Uterus (tissue), 4 donors: ENCODE results near the gene SCFD2. TPM values are rescaled to one million over a fixed set of nuclear protein-coding genes. Genes with fewer than 3 reads are reported as not detected.

Source experiments
- DNase-seq, 2 donors: peaks; one replicate each; pipeline ENCODE4 v3.0.0-alpha.2; 2019 to 2020
- H3K27ac ChIP-seq, 2 donors: fragments of 200-600 bp; sonication (generic); 1 replicate in 1 of 2; 2 replicates in 1 of 2; pipeline ENCODE4 v1.5.1; 2016 to 2018
- H3K27me3 ChIP-seq, 2 donors: fragments of 200-600 bp; sonication (generic); one replicate each; pipeline ENCODE4 v1.5.1; 2018 to 2019; ENCODE audit warnings: control low read depth in 1 of 2
- H3K36me3 ChIP-seq, 2 donors: fragments of 200-600 bp; sonication (generic); one replicate each; pipeline ENCODE4 v1.5.1; 2019; ENCODE audit warnings: control low read depth in 1 of 2
- H3K4me1 ChIP-seq, 2 donors: fragments of 200-600 bp; sonication (generic); one replicate each; pipeline ENCODE4 v1.5.1; 2018 to 2019; ENCODE audit warnings: control low read depth in 1 of 2
- H3K4me3 ChIP-seq, 2 donors: fragments of 200-600 bp; sonication (generic); 1 replicate in 1 of 2; 2 replicates in 1 of 2; pipeline ENCODE4 v1.5.1; 2018 to 2019; ENCODE audit warnings: mild to moderate bottlenecking in 1 of 2
- H3K9me3 ChIP-seq, 2 donors: fragments of 200-600 bp; sonication (generic); one replicate each; pipeline ENCODE4 v1.5.1; 2019; ENCODE audit warnings: control low read depth in 1 of 2
- CTCF ChIP-seq, 4 experiments: fragments of 200-600 bp in 2 of 4; fragments of 450-650 bp in 2 of 4; sonication (generic) in 2 of 4; IDR thresholded peaks; one replicate each; pipeline ENCODE4 v1.5.1; 2016 to 2019; ENCODE audit warnings: antibody characterized with exemption in 4 of 4, mild to moderate bottlenecking in 2 of 4, moderate library complexity in 1 of 4
- POLR2A ChIP-seq, 2 donors: fragments of 450-650 bp; IDR thresholded peaks; one replicate each; pipeline ENCODE4 v1.6.1; 2016; ENCODE audit warnings: antibody characterized with exemption in 2 of 2, mild to moderate bottlenecking in 1 of 2, moderate library complexity in 1 of 2
- intact Hi-C: fragments of 100-400 bp; cut with DNase I; formaldehyde crosslinking; loops from one replicate; pipeline ENCODE4 v1.15.1; 2023; ENCODE audit warnings: low total_unique reads
- total RNA-seq, 4 donors: library from RNA; depleted of rRNA in 3 of 4; stranded (reverse); fragments of >200 nt in 3 of 4; gene quantifications; one replicate each; pipeline versions ENCODE4 v1.1.0 to v1.2.4, GENCODE V29; 2014 to 2023
- donor health status: DM: yes; HTN: yes; CAD: no.

The SCFD2 gene
- total RNA-seq, 4 donors from 2014 or later: 19.6 to 36.2 (median 24.5) TPM

GRCh38 chr4:52907510-52907909 lies 458.4 kb downstream of the SCFD2 start:
- Histone ChIP-seq H3K36me3 (no peaks in the 10 kb centered on the region), H3K27ac (no peak overlapping the region), H3K4me1 (no peaks in the 10 kb centered on the region), H3K9me3 (no peaks in the 10 kb centered on the region), H3K4me3 (no peak overlapping the region), H3K27me3 (no peaks in the 10 kb centered on the region)
- DNase-seq: no peak
- intact Hi-C loops: no loop called here
- TF ChIP-seq CTCF (IDR thresholded peaks at IDR 0.05) (no peak), POLR2A (IDR thresholded peaks at IDR 0.05) (no peak)

- TF ChIP-seq CTCF (IDR thresholded peaks at IDR 0.05) (no peak), POLR2A (IDR thresholded peaks at IDR 0.05) (no peak)
- intact Hi-C loops: no loop called here
- no peaks in the 10 kb centered on the region for H3K4me1 ChIP-seq
Measured at GRCh38 chr4:52904421-52904820, 461.4 kb downstream of the SCFD2 start.

GRCh38 chr4:52903273-52903672 lies 462.6 kb downstream of the SCFD2 start:
- no peaks in the 10 kb centered on the region for H3K4me1 ChIP-seq
- H3K36me3 ChIP-seq: no peaks in the 10 kb centered on the region
- TF ChIP-seq CTCF (IDR thresholded peaks at IDR 0.05): no peak
- TF ChIP-seq POLR2A (IDR thresholded peaks at IDR 0.05): no peak
- no peak overlapping the region for H3K4me3 ChIP-seq
- DNase-seq: no peak
- intact Hi-C loops: no loop called here
- H3K27me3 ChIP-seq: no peaks in the 10 kb centered on the region
- H3K27ac ChIP-seq: no peak overlapping the region
- no peaks in the 10 kb centered on the region for H3K9me3 ChIP-seq

More at GRCh38 chr4:52904421-52904820, 461.4 kb downstream of the SCFD2 start:
- Histone ChIP-seq H3K9me3 (no peaks in the 10 kb centered on the region), H3K36me3 (no peaks in the 10 kb centered on the region), H3K27me3 (no peaks in the 10 kb centered on the region), H3K27ac (no peak overlapping the region), H3K4me3 (no peak overlapping the region)
- no peak for DNase-seq

- H3K4me1 ChIP-seq: no peaks in the 10 kb centered on the region
- intact Hi-C loops: no loop called here
- TF ChIP-seq CTCF (IDR thresholded peaks at IDR 0.05): no peak
- TF ChIP-seq POLR2A (IDR thresholded peaks at IDR 0.05): no peak
Measured at GRCh38 chr4:52894443-52894842, 471.4 kb downstream of the SCFD2 start.

GRCh38 chr4:52892880-52893279 lies 473.0 kb downstream of the SCFD2 start:
- Histone ChIP-seq H3K27ac (no peak overlapping the region), H3K9me3 (no peaks in the 10 kb centered on the region), H3K4me3 (no peak overlapping the region), H3K36me3 (no peaks in the 10 kb centered on the region), H3K27me3 (no peaks in the 10 kb centered on the region), H3K4me1 (no peaks in the 10 kb centered on the region)
- DNase-seq: no peak
- intact Hi-C loops: no loop called here
- TF ChIP-seq POLR2A (IDR thresholded peaks at IDR 0.05) (no peak), CTCF (IDR thresholded peaks at IDR 0.05) (no peak)

More at GRCh38 chr4:52894443-52894842, 471.4 kb downstream of the SCFD2 start:
- no peak overlapping the region for H3K27ac ChIP-seq
- H3K4me3 ChIP-seq: no peak overlapping the region
- no peaks in the 10 kb centered on the region for H3K27me3 ChIP-seq
- H3K36me3 ChIP-seq: no peaks in the 10 kb centered on the region
- DNase-seq: no peak
- no peaks in the 10 kb centered on the region for H3K9me3 ChIP-seq
